GM19043 (cell line): ENCODE measurements around the gene HOXB4.

Experiments used
- ATAC-seq: cut with Tn5 transposase; IDR thresholded peaks from one replicate; pipeline ENCODE4 v1.9.1; 2021; ENCODE audit warnings: low read depth; ENCODE audit not compliant: unreplicated experiment

HOXB4 gene

DNA sequence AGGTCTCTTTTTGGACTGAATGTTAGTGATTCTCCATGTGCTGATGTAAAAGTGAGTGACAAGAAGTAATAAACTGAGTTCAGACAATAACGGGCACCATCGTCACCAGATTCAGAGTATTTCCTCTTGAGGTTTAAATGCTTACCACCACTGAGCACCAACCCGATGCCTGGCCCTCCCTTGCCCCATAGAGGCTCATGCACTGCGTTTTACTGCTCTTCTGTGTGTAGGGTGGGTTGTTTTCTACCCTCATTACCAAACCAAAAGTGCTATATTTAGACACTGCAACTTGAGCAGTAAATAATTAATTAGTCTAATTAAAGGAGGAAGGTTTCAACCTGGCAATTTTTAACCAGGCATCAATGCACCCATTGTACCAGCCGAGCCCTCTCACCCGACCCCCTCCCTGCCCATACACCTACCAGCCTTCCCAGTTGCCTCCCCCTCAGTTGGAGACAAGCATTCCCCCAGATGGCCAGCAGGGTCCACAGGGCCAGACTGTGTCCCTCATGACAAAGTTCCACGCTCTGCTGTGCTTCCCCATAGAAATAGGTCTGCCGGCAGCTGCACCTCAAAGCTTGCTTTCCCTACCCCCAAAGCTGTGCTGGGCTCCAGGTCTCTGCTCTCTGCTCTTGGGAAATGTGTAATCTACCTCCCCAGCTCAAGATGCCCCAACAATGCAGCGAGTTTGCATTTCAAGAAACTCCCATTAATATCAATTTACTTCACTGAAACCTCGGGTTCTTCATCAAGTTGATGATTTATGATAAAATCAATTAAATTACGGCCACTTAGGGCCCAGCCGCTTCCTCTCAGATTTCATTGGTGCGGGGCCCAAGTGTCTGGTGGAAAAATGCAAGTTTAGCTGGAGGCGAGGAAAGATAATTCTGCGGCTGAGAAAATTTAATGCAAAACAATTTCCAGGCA, 16.0 kb downstream of the HOXB4 start:
- peak; percentile 55 for ATAC-seq

DNA sequence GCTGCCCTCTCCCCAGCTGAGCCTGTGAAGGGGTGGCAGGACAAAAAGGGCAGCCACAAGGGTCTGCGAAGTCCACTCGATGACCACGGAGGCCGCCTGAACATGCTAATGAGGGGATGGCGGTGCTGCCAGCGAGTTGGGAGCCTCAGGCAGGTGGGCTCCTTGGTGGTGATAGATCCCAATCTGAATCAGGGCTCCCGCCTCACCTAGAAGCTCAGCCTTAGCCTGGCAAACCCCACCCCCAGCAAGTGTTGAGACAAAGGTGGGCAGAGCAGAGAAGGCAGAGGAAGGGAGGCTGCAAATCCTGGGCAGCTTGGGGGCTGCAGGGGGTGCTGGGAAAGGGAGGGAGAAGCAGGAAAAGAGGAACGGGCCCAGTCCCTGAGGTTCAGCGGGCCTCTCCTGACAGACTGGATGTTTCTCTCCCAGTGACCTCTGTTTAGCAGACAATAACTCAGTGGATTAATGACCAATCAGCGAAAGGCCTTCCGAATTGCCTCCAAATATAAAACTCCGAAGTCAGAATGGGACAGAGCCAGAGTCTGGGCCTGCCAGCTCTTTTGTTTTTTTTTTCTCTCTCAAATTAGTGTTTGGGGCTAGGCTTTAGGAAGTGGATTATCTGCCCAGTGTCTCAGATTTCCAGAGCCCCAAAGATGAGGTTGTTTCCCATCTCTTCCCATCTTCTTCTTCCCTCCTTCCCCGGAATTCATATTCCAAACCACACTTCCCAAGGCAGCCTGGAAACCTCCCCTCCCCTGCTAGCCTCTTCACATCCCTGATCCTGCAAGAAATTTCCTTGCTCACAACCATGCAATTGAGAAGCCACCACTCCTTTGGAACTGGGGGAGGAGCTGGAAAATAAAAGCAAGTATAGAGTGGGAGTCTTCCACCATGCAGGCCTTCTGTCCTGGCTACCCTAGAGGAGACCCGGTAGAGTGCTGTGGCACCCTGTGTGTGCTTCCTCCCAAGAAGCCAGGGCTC, 18.0 kb downstream of the HOXB4 start:
- ATAC-seq = no peak

DNA sequence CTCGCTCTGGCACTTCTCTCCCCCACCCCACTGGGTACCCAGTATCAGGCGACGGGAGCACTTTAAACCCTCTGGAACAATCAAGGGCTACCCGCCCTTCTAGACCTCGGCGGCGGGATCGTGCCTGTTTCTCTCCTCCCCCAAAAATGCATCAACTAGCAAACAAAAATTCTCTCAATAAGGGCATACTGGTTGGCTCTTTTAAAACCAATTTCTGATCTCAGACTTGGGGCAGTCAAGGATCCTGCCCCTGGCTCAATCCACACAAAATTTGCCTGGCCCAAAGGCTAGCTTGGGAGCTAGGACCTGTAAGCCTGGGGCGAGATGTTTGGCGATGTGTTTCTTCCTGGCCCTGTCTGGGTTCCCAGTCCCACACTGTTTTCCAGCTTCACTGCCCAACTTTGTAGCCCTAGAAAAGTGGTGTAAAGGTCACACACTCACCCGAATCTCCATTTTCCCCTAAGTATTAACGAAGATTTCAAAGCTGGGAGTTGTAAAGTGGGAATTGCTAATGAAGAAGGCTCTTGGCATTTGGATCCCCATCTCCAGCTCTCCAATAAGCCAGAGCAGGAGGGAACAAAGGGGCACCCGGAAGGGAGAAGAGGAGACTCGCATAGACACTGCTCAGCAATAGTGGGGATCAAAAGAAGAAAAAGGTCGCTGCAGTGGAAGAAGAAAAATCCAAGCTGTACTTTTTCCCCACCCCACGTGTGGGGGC, 18.9 kb downstream of the HOXB4 start:
- no peak for ATAC-seq

DNA sequence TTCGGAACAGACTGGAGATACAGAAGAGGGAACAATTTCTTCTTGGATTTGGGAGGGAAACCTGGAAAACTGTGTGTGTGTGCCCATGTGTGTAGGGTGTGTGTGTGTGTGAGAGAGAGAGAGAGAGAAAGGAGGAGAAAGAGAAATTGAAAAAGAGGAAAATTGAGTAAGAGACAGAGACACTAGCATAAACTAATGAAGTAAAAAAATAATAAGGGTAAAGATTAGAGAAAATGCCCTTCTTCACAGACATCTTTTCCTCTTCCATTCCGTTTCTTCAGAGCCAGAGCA, 19.4 kb downstream of the HOXB4 start:
- ATAC-seq = no peak

- ATAC-seq = no peak
Measured at GRCh38 chr17:48558057-48558830, 19.9 kb downstream of the HOXB4 start.

- ATAC-seq = no peak
Measured at GRCh38 chr17:48556576-48557401, 21.4 kb downstream of the HOXB4 start.

GRCh38 chr17:48556229-48556575, 21.9 kb downstream of the HOXB4 start:
- ATAC-seq = no peak

- no peak for ATAC-seq
Measured at GRCh38 chr17:48555258-48556228, 22.6 kb downstream of the HOXB4 start.

- ATAC-seq = no peak
Measured at GRCh38 chr17:48554412-48555257, 23.5 kb downstream of the HOXB4 start.

DNA sequence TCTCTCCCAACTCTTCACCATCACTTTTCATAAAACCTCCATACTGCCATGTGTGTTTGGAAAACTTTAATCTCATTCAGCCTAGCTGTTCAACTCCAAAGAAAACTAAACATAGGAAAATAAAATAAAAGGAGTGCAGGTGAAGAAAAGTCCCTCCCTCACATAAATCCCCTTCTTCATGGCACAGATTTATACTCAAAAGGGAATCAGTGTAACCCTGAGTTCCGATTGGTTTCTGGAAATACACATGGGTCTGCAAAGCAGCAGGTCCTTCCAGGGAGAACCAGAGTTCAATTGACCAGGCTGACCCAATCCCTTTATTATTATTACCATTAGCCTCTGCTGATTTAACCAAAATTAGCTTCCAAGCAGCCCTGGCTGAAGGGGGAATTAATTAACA, 24.3 kb downstream of the HOXB4 start:
- ATAC-seq = no peak

GRCh38 chr17:48553190-48553547, 25.0 kb downstream of the HOXB4 start:
- ATAC-seq = no peak

- ATAC-seq = no peak
Measured at GRCh38 chr17:48552466-48553189, 25.5 kb downstream of the HOXB4 start.

DNA sequence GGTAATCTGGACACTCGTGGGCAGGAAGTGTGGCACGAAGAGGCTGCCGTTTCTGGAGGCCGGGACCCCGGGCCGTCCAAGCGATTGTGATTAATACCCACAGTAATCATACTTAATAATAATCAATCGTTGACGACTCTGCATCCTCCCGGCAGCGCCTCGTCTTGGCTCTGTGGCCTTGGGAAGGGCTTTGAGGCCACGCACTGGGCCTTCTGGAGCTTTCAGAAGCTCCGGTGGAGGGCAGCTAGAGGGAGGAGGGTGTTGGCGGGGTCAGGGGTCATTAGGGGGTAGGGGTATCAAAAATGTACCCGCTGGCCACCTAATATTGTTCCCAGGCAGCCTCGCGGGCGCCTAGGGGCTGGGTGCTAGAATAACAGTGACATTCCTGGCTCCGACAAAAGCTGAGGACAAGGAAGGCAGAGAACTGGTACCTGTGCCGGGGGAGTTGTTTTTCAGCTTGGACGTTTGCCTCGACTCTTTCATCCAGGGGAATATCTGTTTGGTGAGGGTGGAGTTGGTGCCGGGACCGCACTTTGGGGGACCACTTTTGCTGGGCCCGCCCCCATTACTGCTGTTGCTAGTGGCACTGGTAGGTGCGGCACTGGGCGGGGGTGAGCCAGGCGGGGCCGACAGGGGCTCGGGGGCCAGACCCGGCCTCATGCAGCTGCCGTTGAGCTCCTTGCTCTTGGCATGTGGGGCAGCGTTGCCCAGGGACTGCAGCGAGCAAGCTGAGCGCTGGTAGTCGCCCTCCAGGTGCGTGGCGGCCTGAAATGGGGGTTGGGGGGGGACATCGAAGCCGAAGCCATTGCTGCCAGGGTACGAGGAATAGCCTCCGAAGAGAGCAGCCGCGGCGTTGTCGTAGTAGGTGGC, 26.3 kb downstream of the HOXB4 start:
- no peak for ATAC-seq

DNA sequence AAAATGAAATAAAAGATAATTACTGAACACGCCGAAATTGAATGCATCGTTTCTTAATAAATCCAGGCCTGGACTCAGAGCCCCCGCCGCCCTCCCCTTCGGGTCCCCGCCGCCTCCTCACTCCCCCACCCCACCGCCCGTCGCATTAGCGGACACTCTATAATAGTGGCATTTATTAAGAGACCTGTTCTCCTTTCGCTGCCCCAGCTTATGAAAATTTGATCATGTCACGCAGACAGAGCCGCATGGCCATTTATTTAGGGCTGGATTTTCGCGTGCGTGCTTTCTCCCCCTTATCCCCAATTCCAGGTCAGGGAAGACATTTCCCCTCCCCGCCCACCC, 27.0 kb downstream of the HOXB4 start:
- ATAC-seq = no peak

DNA sequence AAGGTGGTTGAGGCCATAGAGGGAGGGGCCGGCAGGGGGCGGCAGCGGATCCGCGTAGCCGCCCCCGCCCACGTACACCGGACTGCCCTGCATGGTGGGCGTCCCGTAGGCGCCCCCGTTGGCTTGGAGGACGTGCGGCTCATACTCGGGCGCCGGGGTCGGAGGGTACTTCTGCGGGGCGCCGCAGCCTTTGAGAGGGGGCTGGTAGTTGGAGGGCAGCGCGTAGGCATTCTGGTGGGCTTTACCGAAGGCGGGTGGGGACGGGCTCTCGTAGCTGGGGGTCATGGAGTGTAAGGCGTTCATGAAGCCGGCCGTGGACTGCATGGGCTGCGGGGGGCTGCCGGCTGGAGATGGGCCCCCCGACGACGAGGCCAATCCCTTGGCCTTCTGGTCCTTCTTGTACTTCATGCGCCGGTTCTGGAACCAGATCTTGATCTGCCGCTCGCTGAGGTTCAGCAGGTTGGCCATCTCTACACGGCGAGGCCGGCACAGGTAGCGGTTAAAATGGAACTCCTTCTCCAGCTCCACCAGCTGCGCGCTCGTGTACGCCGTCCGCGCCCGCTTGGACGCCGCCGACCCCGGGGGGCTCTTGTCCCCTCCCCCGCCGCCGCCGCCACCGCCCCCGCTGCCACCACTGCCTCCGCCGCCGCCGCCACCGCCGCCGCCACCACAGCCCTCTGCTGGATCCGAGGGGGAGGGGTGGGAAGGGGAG, 27.5 kb downstream of the HOXB4 start:
- no peak for ATAC-seq
